K562 (cell line): ENCODE results near the gene PIP4K2A.

Experiments
- ARID3A ChIP-seq: IDR thresholded peaks from 2 replicates; pipeline ENCODE4 v1.6.1; 2012; ENCODE audit warnings: low read depth, low read length, improper control_type of control experiment, borderline replicate concordance
- CHD2 ChIP-seq: IDR thresholded peaks from 2 replicates; pipeline ENCODE4 v1.6.1; 2011; ENCODE audit warnings: low read depth, low read length
- EZH2 ChIP-seq: IDR thresholded peaks from 2 replicates; pipeline ENCODE4 v1.6.1; 2012; ENCODE audit warnings: low read depth, mild to moderate bottlenecking, inconsistent platforms, low read length, borderline replicate concordance
- IRF2 ChIP-seq: sonication (generic); formaldehyde crosslinking; IDR thresholded peaks from 2 replicates; pipeline ENCODE4 v1.8.1; 2022; ENCODE audit warnings: mild to moderate bottlenecking, missing genetic modification reagents
- MAFF ChIP-seq: IDR thresholded peaks from 2 replicates; pipeline ENCODE4 v1.6.1; 2012; ENCODE audit warnings: low read length, improper control_type of control experiment
- MTA3 ChIP-seq: fragments of 450-650 bp; formaldehyde crosslinking; IDR thresholded peaks from 2 replicates; pipeline ENCODE4 v1.6.1; 2017; ENCODE audit warnings: mild to moderate bottlenecking, borderline replicate concordance
- NR4A1 ChIP-seq, 2 experiments: fragments of 250-450 bp in 1 of 2; fragments of 450-650 bp in 1 of 2; sonication (Bioruptor Pico) in 1 of 2; IDR thresholded peaks; 2 replicates each; pipeline versions ENCODE4 v1.4.0 to v1.6.1; 2016 to 2020; ENCODE audit warnings: mild to moderate bottlenecking in 2 of 2, missing compliant biosample characterization in 1 of 2, missing genetic modification characterization in 1 of 2, moderate library complexity in 1 of 2
- PBX2 ChIP-seq, 2 experiments: IDR thresholded peaks in 1 of 2; conservative IDR thresholded peaks in 1 of 2; 2 replicates each; pipeline ENCODE4 v1.6.1; 2016; ENCODE audit warnings: low read depth in 2 of 2, mild to moderate bottlenecking in 1 of 2, missing compliant biosample characterization in 1 of 2, missing genetic modification characterization in 1 of 2, moderate library complexity in 1 of 2
- SMC3 ChIP-seq: conservative IDR thresholded peaks from 2 replicates; pipeline ENCODE4 v1.6.1; 2011; ENCODE audit warnings: low read depth, low read length, improper control_type of control experiment; ENCODE audit not compliant: insufficient read depth
- SNAPC5 ChIP-seq: fragments of 250-450 bp; sonication (Bioruptor Pico); IDR thresholded peaks from 2 replicates; pipeline ENCODE4 v1.8.0; 2021; ENCODE audit warnings: moderate library complexity, mild to moderate bottlenecking, inconsistent platforms
- TAF1 ChIP-seq: IDR thresholded peaks from 2 replicates; pipeline ENCODE4 v1.6.1; 2011; ENCODE audit warnings: mild to moderate bottlenecking, low read length, moderate library complexity; ENCODE audit not compliant: insufficient read depth, control insufficient read depth, severe bottlenecking; ENCODE audit errors: extremely low read depth
- TEAD2 ChIP-seq: fragments of 450-650 bp; IDR thresholded peaks from 2 replicates; pipeline ENCODE4 v1.6.1; 2016; ENCODE audit warnings: missing genetic modification characterization, control low read depth, missing compliant biosample characterization
- TF ChIP-seq, protein P1 (sequence below), 3 experiments: IDR thresholded peaks in 2 of 3; conservative IDR thresholded peaks in 1 of 3; 2 replicates each; pipeline ENCODE4 v1.5.1; 2011 to 2012; ENCODE audit warnings: low read length in 3 of 3, mild to moderate bottlenecking in 3 of 3, control low read depth in 2 of 3, improper control_type of control experiment in 1 of 3, inconsistent platforms in 1 of 3, low read depth in 1 of 3, mixed read lengths in 1 of 3, moderate library complexity in 1 of 3; ENCODE audit not compliant: insufficient read depth in 2 of 3

DNA sequence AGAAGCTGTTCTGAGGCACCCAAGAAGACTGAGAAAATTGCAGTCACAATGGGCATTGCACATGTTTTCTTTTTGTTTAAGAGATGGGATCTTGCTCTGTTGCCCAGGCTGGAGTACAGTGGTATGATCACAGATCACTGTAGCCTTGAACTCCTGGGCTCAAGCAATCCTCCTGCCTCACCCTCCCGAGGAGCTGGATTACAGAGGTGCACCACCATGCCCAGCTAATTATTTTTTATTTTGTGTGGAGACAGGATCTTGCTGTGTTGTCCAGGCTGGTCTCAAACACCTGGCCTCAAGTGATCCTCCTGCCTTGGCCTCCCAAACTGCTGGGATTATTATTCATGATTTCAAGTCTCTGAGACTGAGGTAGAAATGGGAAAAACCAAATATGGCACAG lies 168.7 kb downstream of the PIP4K2A start:
- TF ChIP-seq, protein P1, sequence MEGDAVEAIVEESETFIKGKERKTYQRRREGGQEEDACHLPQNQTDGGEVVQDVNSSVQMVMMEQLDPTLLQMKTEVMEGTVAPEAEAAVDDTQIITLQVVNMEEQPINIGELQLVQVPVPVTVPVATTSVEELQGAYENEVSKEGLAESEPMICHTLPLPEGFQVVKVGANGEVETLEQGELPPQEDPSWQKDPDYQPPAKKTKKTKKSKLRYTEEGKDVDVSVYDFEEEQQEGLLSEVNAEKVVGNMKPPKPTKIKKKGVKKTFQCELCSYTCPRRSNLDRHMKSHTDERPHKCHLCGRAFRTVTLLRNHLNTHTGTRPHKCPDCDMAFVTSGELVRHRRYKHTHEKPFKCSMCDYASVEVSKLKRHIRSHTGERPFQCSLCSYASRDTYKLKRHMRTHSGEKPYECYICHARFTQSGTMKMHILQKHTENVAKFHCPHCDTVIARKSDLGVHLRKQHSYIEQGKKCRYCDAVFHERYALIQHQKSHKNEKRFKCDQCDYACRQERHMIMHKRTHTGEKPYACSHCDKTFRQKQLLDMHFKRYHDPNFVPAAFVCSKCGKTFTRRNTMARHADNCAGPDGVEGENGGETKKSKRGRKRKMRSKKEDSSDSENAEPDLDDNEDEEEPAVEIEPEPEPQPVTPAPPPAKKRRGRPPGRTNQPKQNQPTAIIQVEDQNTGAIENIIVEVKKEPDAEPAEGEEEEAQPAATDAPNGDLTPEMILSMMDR (IDR thresholded peaks at IDR 0.05 in 2 of 3, conservative IDR thresholded peaks at IDR 0.05 in 1 of 3; ENCODE audit: insufficient read depth in 2 of 3, low read depth in 1 of 3, low read length in 3 of 3) = no peak
- TF ChIP-seq IRF2 (CRISPR knock-in tag) (no peak), PBX2 (CRISPR knock-in tag; IDR thresholded peaks at IDR 0.05; ENCODE audit: low read depth) (no peak), PBX2 (tag; conservative IDR thresholded peaks at IDR 0.05; ENCODE audit: low read depth) (no peak), MAFF (no peak), TEAD2 (tag) (no peak), TAF1 (no peak), NR4A1 (CRISPR knock-in tag; IDR thresholded peaks at IDR 0.05) (no peak), NR4A1 (tag; IDR thresholded peaks at IDR 0.05) (no peak), ARID3A (no peak), SNAPC5 (no peak), EZH2 (no peak), SMC3 (no peak), MTA3 (no peak), CHD2 (no peak)
